Ureter (tissue), 1 donor: ENCODE results near the gene HSPA12A. TPM values are rescaled to one million over a fixed set of nuclear protein-coding genes. Genes with fewer than 3 reads are reported as not detected.
"Not testable (repeated sequence)": the region's sequence is repeated elsewhere in the genome, so short reads cannot be mapped to it uniquely, and the experiment has no call there.

Source experiments
- DNase-seq: peaks from one replicate; pipeline ENCODE4 v3.0.0-alpha.2; 2020; ENCODE audit warnings: low spot score
- total RNA-seq: library from RNA; stranded (reverse); gene quantifications from one replicate; pipeline ENCODE4 v1.2.4, GENCODE V29; 2023
- donor health status: DM: yes; HTN: yes; CAD: no.

The HSPA12A gene
- total RNA-seq, 1 donor from 2014 or later = 15.7 TPM

DNA sequence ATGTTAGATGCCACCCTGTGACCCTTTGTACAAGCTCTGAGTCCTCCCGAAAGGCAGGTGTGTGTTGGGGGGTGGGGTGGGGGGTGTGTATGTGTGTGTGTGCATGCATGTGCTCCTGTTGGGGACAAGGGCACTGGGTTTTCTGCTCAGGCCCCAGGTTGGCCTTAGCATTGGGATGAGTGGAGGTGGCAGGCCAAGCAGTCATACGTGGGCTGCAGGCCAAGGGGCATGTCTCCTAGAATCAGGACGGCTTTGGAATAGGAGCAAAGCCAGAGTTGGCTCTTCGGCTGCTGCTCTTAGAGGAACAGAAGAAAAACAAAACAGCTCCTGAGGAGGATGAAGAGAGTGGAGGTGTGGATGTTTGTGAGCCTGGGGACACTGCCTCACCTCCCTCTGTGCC lies 26.0 kb downstream of the HSPA12A start:
- DNase-seq = no peak

DNA sequence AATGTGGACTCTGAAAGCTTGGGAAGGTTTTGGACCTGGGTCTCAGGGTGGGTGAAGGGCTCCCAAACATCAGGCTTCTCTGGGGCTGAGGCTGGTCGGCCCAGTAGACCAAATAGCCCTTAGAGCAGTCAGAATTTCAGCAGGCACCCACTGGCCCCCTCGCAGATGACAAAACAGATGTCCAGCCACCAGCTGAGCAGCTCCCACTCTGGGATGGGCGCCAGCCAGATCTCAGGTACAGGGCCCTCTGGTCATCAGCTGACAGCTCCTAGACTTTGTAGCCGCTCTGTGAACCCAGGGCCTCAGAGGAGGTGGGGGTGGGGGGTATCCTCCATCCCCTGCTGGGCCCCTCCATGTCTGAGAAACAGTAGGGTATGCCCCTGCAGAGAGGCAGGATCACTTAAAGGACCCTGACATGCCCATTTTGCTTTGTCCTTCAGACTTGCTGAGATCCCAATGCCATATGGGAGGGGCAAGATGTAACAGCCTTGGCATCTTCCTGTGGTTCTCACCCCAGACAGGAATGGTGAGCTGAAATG lies 26.5 kb downstream of the HSPA12A start:
- DNase-seq = no peak

DNA sequence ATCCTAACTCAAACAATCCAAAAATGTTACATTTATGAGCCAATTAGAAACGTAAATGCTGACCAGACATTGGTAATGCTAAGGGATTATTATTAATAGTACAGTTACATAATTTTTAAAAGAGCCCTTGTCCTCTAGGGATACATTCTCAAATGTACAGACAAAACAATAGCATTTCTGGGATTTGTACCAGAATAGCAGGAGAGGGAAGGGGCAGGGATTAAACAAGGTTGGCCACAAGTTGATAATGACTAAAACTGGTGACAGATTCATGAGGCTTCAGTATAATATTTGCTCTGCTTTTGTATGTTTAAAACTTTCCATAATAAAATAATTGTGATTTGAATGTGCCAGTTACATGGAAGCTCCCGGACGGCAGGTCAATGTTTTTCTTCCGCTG lies 27.0 kb downstream of the HSPA12A start:
- DNase-seq = no peak

DNA sequence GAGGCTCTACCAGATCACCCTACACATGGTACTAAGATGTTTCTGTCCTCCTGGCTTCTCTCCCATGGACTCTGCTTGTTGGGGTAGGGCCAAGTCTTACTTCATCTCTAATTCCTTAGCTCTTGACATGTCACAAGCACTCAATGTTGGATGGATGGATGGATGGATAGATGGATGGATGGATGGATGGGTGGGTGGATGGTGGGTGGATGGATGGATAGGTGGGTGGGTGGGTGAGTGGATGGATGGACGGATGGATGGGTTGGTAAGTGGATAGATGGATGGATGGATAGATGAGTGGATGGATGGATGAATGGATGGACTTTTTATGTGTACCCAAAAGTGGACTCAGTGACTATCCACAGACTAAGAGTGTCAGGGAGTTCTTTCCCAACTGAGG lies 28.5 kb downstream of the HSPA12A start:
- DNase-seq = no peak

- no peak for DNase-seq
Measured at GRCh38 chr10:116712989-116713543, 29.3 kb downstream of the HSPA12A start.

DNA sequence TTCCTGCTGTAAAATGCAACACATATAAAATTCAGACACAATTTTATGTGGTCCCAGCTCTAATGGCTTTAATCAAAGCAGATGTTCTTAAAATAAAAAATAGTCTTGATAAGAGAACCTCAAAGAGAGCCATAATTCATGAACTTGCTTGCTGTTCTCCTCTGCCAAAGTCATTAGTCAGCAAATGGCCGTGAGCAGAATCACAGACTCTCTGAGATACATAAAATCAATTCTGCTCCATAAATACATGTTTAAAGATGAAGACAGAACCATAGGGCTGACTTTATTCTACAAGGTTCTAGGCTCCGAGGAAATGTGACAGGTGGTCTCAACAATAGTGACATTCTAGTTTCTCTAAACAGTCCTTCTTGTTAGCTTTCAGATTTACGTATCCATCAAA lies 29.8 kb downstream of the HSPA12A start:
- DNase-seq = no peak

DNA sequence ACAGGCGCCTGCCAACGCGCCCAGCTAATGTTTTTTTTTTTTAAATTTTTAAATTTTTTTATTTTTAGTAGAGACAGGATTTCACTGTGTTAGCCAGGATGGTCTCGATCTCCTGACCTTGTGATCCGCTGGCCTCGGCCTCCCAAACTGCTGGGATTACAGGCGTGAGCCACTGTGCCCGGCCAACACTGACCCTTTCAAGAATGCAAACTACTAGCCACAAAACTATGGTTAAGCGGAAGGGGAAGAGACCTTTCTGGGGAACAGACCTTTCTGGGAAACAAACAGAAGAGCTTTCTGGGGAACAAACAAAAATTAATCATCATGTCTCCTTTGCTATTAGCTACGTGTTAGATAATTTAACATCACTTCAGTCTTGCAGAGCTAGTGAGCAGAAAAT lies 30.6 kb downstream of the HSPA12A start:
- DNase-seq = not testable (repeated sequence)

GRCh38 chr10:116710076-116710475 lies 32.3 kb downstream of the HSPA12A start:
- no peak for DNase-seq

- DNase-seq = no peak
Measured at GRCh38 chr10:116708877-116709276, 33.5 kb downstream of the HSPA12A start.

DNA sequence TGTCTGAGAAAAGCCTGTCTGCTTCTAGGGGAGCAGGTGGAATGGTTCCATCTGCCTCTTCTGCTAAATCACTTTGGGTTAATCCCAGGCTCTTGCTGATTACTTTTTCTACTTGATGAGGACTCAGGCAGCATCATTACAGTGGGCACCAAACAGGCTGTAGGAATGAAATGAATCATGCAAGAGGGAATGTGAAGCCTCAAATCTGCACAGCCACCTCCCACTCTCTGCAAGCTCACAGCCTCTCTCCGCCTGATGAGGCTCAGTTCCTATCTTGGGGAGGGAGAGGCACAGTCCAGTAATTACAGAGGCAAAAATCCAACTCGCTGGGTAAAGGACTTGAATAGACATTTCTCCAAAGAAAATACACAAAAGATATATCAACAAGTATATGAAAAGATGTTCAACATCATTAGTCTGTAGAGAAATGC lies 34.0 kb downstream of the HSPA12A start:
- no peak for DNase-seq

DNA sequence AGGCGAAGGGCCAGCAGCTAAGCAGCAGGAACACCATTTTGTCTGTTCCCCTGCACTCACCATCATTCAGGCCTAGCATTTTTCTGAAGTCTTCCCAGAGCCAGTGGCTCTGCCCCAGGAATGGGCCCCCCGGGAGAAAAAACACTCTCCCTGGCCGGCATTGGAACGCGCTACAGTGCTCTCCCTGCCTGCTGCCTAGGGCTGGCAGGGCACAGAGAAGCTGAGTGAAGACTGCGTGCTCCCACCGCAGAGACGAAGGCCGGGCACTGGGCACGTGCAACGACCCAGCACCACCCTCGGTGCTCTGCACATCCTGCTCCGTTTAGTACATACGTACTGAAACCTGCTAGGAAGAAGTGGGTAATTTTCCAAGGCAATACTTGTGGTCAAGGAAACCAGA lies 34.4 kb downstream of the HSPA12A start:
- DNase-seq = no peak

DNA sequence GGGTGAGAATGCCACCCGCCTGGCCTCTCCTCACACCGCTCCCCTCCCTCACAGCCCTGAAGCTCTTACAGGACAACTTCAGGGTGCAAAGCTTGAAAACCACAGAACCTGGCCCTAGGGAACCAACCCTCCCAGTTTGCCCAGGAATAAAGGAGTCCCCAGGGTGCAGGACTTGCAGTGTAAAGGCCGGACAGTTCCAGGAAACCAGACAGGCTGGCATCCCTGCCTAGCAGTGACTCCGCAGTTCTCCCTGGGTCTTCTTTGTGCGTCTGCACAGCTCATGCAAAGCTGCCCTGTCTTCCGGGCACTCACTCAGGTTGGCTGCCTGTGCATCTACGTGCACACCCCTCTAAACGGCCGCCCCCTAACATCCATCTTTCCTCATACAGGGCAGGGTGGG lies 36.1 kb downstream of the HSPA12A start:
- DNase-seq = no peak

DNA sequence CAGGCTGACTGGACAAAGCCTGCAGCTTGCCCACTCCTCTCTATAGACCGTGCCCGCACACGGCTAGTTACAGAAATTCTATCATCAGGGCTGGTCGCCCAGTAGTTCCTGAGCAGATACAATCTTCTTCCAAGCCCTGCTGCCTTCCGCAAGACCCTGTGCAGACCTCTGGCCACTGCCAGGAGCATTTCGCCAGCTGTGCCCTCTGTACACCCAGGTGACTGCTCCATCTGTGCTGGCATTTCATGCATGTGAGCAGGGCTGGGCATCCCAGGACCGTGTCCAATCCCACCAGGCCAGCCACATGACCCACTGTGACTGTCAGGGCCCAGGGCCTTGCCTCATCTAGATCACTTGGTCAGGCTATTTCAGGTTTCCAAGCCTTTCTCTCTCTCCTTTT lies 36.9 kb downstream of the HSPA12A start:
- DNase-seq = no peak

DNA sequence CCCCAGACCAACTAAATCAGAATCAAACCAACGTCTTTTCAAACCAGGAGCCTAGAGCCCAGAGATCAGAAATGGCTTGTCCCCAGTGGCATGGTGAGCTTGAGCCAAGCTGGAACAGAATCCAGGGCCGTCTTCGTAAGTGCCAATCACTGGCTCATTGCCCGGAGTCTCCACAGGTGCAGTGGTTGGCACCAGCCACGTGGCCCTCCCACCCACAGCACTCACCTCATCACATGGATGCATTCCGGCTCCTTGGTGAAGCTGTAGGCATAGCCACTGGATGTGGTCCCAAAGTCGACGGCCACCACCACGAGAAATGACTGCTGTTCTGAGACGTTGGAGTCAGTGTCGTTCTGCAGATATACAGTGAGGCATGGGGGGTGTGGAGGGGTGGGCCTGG lies 37.4 kb downstream of the HSPA12A start:
- DNase-seq = no peak

DNA sequence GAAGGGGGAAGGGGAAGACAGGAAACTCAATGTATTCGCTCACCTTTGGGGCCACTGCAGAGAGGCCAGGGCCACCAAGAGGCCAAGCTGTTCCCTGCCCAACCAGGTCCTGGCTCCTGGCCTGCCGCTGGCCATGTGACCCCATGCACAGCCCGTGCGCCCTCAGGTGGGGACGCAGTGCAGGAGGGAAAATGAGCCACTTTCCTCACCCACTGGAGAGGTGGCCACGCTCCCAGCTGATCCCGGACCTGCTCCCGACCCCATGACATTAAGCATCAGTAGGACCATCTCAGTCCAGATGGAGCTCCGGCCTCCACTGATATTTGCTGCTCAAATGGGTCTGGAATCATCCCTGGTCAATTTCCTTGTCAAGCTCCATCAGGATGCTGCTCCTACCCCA lies 40.2 kb downstream of the HSPA12A start:
- no peak for DNase-seq

DNA sequence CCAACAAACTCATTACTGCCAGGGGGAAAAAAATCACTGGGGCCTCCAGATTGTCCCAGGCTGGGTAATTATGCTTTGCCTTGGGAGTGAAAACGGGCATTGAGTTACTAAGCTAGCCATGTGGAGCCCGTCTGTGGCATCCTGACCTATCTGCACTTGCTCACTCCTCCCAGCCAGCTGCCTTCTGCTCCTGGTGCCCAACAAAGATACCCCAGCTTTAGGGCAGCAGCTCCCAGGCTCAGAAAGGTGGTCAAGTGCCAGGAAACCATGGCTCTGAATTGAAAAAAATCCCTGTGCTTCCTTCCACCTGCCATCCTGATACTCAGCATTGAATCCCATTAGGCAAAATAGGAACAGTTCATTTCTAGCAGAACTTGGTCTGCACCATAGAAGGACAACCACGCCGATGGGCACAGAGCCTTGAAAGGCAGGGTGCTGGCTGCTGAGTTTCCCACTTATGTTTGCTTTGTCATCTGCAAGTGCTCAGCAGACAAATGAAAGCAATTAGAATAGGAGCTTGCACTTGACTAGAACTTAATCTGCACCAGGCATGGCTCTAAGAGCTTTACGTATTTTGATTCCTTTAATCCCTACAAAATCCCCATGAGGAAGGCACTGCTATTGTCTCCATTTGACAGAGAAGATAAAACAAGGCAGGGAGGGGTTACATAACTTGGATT lies 42.8 kb downstream of the HSPA12A start:
- DNase-seq = no peak

- DNase-seq = no peak
Measured at GRCh38 chr10:116699049-116699448, 43.3 kb downstream of the HSPA12A start.

DNA sequence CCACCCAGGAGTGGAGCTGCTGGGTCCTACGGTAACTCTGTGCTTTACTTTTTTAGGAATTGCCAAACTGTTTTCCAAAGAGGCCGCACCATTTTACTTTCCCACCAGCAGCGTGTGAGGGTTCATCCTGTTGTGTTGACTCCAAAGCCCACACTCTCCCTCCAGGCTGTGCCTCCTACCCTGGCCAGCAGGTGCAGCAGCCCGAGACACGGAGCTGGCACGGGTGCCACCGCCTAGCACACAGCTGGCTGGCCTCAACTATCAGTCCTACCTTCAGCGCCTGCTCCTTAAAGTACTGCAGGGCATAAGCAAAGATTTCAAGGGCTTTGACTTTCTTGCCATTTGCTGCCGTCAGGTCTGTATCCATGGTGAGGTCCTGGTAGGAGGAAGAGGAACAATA lies 44.0 kb downstream of the HSPA12A start:
- no peak for DNase-seq

- no peak for DNase-seq
Measured at GRCh38 chr10:116697816-116698215, 44.5 kb downstream of the HSPA12A start.

DNA sequence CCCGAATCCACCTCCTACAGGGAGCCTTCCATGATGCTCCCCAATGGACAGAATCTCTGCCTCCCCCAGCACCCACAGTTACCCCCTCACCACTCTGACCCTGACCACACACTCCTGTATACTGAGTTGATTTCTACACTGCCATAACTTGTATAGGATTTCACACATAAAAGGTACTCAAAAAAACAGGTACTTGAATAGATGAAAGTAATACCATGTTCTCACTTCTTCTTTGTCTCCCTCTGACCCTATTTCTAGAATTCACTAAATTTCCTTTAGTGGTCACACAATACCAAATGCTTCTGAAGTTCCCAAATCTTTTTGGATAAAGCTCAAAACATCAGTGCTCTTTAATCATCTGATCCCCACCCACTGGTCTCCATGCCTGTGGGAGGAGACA lies 45.4 kb downstream of the HSPA12A start:
- DNase-seq = no peak

DNA sequence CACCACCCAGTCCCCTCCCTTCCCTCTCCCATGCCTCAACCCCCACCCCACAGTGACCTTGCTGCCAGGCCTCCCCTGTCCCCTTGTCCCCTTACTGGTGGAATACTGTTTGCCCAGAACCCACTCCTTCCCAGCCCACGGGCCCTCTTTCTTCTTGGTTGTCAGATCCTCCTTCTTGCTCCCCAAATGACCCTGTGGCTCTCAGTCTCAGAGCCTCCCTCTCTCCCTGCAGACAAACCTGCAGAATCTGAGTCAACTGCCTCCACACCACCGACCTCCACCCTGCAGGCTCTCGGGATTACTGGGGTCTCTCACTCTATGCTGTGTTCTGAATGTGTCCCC lies 47.5 kb downstream of the HSPA12A start:
- DNase-seq = no peak

- no peak for DNase-seq
Measured at GRCh38 chr10:116694243-116694926, 48.0 kb downstream of the HSPA12A start.

DNA sequence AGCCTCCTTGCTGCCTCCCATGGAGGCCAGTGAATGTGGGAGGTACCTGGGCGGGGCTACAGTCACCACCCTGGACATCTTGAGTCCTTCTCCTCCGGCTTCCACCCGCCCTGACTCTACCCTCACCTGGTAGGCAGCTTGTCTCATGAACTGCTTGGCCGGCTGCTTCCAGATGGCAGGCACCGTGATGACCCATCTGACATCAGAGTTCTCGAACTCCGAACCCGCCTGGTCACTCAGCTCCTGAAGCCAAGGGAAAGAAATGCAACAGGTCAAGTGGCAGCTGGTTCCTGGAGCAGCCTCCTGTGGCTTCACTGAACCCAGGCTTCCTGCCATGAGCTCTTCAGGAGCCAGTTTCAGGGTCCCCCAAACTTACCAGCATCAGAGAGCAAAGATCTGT lies 50.1 kb downstream of the HSPA12A start:
- no peak for DNase-seq
